ACC112 (cell line): Measurements from ENCODE around the gene RAD51B.

Experiments
- H2AFZ ChIP-seq: fragments of 200-600 bp; sonication (generic); one replicate; pipeline ENCODE4 v1.6.0; 2017; ENCODE audit warnings: antibody characterized with exemption, low read length; ENCODE audit not compliant: unreplicated experiment
- H3K27ac ChIP-seq: fragments of 200-600 bp; sonication (generic); 2 replicates; pipeline ENCODE4 v1.5.1; 2014; ENCODE audit warnings: low read depth, mild to moderate bottlenecking, antibody characterized with exemption, low read length, moderate library complexity
- H3K27me3 ChIP-seq: fragments of 200-600 bp; sonication (generic); 2 replicates; pipeline ENCODE4 v1.6.1; 2014; ENCODE audit warnings: mild to moderate bottlenecking, antibody characterized with exemption, low read length, moderate library complexity, mixed read lengths; ENCODE audit not compliant: insufficient read depth
- H3K36me3 ChIP-seq: fragments of 200-600 bp; sonication (generic); 2 replicates; pipeline ENCODE4 v1.6.1; 2016; ENCODE audit warnings: mild to moderate bottlenecking, antibody characterized with exemption, low read length, moderate library complexity, mixed read lengths; ENCODE audit not compliant: insufficient read depth
- H3K4me1 ChIP-seq: fragments of 200-600 bp; sonication (generic); one replicate; pipeline ENCODE4 v1.6.1; 2016; ENCODE audit warnings: low read length, mixed read lengths; ENCODE audit not compliant: insufficient read depth, unreplicated experiment, control insufficient read depth
- H3K4me3 ChIP-seq: fragments of 200-600 bp; sonication (generic); 2 replicates; pipeline ENCODE4 v1.5.1; 2014; ENCODE audit warnings: mild to moderate bottlenecking, low read depth, low read length
- H3K79me2 ChIP-seq: fragments of 200-600 bp; sonication (generic); one replicate; pipeline ENCODE4 v1.6.0; 2016; ENCODE audit warnings: low read length; ENCODE audit not compliant: control insufficient read depth, unreplicated experiment, insufficient read depth

Gene RAD51B

DNA sequence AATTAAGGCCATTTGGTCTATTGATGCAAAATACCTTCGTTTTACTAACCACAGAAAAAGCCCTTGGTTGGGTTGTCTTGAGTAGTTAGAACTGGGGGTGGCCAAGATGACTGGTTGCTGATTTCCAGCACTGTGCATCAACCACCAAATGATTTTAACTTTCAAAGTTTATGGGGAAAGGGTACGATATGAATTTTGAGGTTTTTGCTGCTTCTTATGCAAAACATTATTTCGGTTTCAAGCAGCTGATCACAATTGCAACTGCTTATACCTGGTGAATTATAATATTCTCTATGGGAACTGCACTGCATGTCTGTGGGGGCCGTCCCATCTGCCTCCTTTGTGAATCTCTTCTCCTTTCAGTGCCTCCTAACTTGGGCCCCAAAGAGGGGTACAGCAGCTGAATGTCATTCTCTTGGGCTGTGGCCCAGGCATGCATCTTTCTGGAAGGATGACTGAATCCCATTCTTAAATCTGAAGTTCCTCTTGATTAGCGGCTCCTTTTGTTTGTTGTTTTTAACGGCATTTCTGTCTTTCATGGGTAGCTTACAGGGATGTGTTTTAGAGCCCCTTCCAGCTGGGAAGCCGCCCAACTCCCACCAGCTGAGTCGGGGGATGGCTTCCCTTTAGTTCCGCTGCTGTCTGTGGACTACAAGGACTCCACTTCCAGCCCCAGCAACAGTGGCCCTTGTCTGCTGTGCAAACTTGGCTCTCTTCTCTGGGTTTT lies 493.5 kb downstream of the RAD51B start:
- Histone ChIP-seq H3K27me3 (no peaks in the 10 kb centered on the region), H3K36me3 (no peaks in the 10 kb centered on the region), H3K27ac (no peak overlapping the region), H2AFZ (no peak overlapping the region), H3K79me2 (no peaks in the 10 kb centered on the region), H3K4me3 (no peak overlapping the region), H3K4me1 (no peaks in the 10 kb centered on the region)

DNA sequence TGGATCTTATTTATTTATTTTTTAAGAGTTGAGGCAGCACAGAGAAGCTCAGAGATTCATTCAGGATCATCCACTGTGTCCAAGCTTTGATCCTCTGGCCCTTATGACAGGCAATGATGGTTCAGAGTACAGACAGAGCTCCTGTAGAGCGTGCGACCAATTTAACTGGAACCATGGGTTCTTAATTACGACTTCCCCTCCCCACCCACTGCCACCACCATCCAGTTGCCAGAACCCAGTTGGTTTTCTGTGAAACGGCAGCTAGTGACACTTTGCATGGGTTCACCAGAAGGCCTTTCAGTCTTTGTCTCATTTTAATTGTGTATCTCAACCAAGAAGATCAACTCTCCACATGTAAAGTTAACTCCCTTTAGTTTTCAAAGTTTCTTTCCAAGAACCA lies 495.1 kb downstream of the RAD51B start:
- Histone ChIP-seq H3K79me2 (no peaks in the 10 kb centered on the region), H3K27me3 (no peaks in the 10 kb centered on the region), H3K4me3 (no peak overlapping the region), H3K4me1 (peaks cover 6% of the 10 kb centered on the region), H3K36me3 (no peaks in the 10 kb centered on the region), H2AFZ (no peak overlapping the region), H3K27ac (no peak overlapping the region)

DNA sequence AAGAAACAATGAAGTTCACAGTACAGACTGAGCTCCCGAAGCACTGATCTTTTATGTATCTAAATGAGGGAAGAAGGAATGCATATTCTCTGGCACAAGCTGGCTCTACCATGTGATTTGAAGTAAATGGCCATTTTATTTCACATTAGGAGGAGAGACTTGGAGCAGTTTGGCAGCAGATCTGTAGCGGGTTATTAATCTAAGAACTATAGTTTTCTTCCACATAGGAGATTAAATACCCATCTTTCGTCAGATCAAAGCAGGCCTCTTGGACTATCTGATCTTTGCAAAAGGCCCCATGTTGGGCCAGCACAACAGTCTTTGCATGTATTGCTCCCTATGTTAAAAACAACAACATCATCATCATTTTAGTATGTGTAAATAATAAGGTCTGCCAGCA lies 495.5 kb downstream of the RAD51B start:
- no peaks in the 10 kb centered on the region for H3K79me2 ChIP-seq
- H3K4me1 ChIP-seq: peaks cover 6% of the 10 kb centered on the region
- H3K27ac ChIP-seq: no peak overlapping the region

DNA sequence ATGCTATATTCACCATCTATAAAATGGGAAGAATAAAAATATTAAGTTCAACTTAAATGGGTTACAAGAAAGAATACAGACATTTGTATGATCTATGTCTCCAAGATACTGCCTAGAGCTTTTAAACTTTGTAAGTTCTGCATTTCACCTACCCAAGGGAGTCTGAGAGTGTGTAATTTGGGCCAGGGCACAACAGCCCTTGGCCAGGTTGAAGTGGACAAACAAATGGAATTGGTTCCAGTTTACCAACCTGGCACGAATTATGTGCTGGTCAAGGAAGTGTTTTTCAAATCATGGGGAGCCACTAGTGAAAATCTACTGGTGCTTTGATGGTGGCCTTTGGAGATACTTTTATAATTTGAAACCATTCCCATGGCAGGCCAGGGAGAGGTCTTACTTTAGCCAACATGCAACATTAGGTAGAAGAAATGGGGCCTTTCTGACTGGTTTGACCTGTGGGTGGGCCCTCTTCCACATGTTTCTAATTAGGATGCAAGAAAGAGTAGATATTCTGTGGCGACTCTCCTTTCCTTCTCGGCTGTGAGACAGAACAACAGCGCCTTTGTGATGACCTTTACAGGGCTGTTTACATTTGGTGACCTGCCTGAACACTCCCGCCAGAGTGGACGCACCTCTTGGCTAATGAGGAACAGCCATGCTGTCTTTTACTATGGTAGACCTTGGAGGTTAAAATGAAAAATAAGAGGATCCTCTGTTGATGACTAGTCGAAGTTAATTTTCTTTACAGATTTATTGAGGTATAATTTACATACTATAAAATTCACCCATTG lies 496.7 kb downstream of the RAD51B start:
- Histone ChIP-seq H3K36me3 (no peaks in the 10 kb centered on the region), H2AFZ (no peak overlapping the region), H3K79me2 (no peaks in the 10 kb centered on the region), H3K27ac (no peak overlapping the region), H3K27me3 (no peaks in the 10 kb centered on the region), H3K4me3 (no peak overlapping the region), H3K4me1 (peaks cover 6% of the 10 kb centered on the region)

More for the DNA sequence above, 495.5 kb downstream of the RAD51B start:
- Histone ChIP-seq H3K36me3 (no peaks in the 10 kb centered on the region), H3K4me3 (no peak overlapping the region), H2AFZ (no peak overlapping the region), H3K27me3 (no peaks in the 10 kb centered on the region)

DNA sequence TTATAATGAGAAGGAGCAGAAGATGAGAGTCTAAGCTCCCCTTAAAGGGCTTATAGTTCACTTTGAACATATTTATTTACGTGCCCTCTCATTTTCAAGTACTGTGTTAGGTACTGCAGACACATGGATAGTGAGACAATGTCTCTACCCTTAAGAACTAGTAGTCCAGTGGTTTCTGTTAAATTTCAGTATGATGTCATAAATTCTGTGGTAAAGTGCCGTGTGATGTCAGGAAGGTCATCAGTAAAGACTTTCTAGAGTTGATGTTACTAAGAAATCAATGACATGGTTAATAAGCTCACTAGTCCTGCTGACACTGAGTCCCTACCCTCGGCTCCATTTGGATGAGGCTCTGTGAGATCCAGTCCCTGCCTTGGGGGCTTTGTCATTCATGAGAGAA lies 497.7 kb downstream of the RAD51B start:
- H3K4me1 ChIP-seq: peaks cover 6% of the 10 kb centered on the region
- no peak overlapping the region for H3K4me3 ChIP-seq
- no peak overlapping the region for H2AFZ ChIP-seq
- no peaks in the 10 kb centered on the region for H3K36me3 ChIP-seq
- H3K27ac ChIP-seq: no peak overlapping the region
- no peaks in the 10 kb centered on the region for H3K79me2 ChIP-seq
- H3K27me3 ChIP-seq: no peaks in the 10 kb centered on the region

DNA sequence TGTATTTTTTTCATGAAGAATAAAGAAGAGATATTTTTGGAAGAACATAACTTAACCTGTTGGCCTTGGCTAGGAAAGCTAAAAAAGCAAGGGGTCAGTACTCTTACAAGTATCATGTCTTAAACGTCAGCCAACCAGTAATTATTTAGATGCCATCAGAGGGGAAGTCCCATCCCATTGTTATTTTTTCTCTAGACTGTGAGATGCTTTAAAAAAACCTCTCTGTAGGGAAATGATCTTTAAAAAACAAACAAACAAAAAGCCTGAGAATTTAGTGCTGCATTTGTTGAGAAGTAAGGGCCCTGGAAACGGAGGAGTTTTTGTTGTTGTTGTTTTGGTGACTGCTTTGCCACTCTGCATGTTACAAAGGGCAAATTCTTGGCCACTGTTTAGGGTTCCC lies 499.2 kb downstream of the RAD51B start:
- Histone ChIP-seq H3K36me3 (no peaks in the 10 kb centered on the region), H3K4me3 (no peak overlapping the region), H3K27ac (no peak overlapping the region), H3K79me2 (no peaks in the 10 kb centered on the region), H3K27me3 (no peaks in the 10 kb centered on the region), H2AFZ (no peak overlapping the region), H3K4me1 (peaks cover 6% of the 10 kb centered on the region)

DNA sequence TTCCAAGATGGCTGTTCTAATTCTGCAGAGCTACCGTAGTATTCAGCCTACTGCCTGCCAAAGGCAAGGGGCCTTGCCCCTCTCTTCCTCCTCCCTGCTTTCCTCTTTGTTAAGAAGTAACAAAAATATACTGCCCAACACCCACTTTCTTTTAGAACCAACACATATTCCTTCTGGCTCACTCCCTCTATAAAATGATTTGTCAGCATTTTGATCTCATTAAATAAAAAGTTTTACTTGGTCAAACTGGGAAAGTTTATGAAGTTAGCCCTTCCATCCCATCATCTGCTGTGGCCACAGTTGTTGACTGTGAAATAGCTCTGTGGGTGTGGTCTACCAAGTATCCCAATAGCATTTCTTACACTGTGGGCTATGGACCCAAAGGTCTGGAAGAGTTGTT lies 500.9 kb downstream of the RAD51B start:
- peaks cover 6% of the 10 kb centered on the region for H3K4me1 ChIP-seq
- no peaks in the 10 kb centered on the region for H3K36me3 ChIP-seq
- no peaks in the 10 kb centered on the region for H3K27me3 ChIP-seq
- no peak overlapping the region for H3K4me3 ChIP-seq
- no peak overlapping the region for H3K27ac ChIP-seq
- no peak overlapping the region for H2AFZ ChIP-seq
- H3K79me2 ChIP-seq: no peaks in the 10 kb centered on the region

DNA sequence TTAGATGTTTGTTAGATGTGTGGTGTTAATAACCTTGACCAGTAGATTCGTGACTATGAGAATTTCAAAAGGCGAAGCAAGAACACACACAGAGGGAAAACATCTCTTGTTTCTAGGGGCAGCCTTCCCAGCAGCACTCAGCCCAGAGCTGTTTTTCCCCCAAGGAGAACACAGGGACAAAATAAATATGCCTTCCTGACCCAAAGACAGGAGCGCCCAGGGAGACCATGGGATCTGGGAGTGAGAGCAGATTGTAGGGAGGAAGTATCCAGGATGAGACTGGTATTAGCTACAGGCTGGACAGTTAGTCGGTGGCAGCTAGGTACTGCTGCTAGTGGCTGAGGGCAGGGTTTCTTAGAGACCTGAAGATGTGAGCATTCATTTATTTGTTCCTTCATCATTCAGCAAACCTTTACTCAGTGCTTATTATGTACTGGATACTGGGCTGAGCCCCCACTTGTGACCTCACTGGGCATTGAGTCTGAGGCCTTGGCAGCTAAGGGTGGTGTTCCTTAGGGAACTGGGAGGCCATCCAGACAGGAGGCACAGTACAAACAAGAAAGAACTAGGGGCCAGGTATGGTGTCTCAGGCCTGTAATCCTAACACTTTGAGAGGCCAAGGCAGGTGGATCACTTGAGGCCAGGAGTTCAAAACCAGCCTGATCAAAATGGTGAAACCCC lies 503.5 kb downstream of the RAD51B start:
- no peaks in the 10 kb centered on the region for H3K27me3 ChIP-seq
- peaks cover 6% of the 10 kb centered on the region for H3K4me1 ChIP-seq
- no peaks in the 10 kb centered on the region for H3K79me2 ChIP-seq
- no peak overlapping the region for H3K27ac ChIP-seq
- H3K36me3 ChIP-seq: no peaks in the 10 kb centered on the region
- no peak overlapping the region for H2AFZ ChIP-seq
- no peak overlapping the region for H3K4me3 ChIP-seq

DNA sequence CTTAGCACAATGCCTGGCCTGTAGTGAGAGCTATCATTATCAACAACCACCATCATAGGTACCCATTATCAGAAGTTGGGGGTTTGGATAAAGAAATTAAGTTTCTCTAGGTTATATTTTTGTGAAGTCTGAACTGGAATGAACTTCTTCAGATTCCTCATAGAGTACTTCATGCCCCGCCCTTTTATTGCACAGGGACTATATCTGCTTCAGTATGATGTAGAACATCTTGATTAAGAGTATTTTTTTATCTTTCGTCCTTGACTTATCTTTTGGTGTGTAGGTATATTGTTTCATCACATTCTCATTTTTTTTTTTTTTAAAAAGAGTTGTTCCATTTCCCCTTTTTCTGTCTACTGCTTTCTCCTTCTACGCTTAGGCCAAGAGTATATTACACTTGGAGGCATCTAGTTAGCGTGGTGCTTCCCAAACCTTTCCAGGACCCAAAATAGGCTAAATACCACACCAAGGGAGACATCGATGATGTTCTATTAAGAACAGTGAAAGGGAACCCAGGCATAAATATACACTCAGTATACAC lies 505.8 kb downstream of the RAD51B start:
- H3K4me3 ChIP-seq: no peak overlapping the region
- no peaks in the 10 kb centered on the region for H3K79me2 ChIP-seq
- H3K4me1 ChIP-seq: no peaks in the 10 kb centered on the region
- no peaks in the 10 kb centered on the region for H3K36me3 ChIP-seq
- H3K27me3 ChIP-seq: no peaks in the 10 kb centered on the region
- H3K27ac ChIP-seq: no peak overlapping the region
- H2AFZ ChIP-seq: no peak overlapping the region

DNA sequence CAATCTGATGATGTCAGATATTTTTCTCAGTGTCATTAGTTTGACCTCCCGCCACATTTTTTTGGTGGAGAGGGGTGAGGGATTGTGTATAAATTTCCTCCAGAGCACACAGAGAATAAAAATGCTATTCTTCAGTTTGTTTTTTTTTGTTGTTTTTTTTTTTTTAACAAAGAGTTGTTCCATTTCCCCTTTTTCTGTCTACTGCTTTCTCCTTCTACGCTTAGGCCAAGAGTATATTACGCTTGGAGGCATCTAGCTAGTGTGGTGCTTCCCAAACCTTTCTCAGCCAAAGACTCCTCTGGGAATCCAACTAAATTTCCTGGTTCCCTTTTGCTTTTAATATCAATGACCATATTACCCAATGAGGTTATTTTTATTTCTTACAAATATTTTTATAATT lies 507.7 kb downstream of the RAD51B start:
- Histone ChIP-seq H3K27ac (no peak overlapping the region), H3K4me3 (no peak overlapping the region), H3K4me1 (no peaks in the 10 kb centered on the region)

More for the DNA sequence above, 507.7 kb downstream of the RAD51B start:
- Histone ChIP-seq H3K79me2 (no peaks in the 10 kb centered on the region), H2AFZ (no peak overlapping the region), H3K27me3 (no peaks in the 10 kb centered on the region), H3K36me3 (no peaks in the 10 kb centered on the region)
